ENCODE measurements around the gene MLLT1.

Gene MLLT1

DNA sequence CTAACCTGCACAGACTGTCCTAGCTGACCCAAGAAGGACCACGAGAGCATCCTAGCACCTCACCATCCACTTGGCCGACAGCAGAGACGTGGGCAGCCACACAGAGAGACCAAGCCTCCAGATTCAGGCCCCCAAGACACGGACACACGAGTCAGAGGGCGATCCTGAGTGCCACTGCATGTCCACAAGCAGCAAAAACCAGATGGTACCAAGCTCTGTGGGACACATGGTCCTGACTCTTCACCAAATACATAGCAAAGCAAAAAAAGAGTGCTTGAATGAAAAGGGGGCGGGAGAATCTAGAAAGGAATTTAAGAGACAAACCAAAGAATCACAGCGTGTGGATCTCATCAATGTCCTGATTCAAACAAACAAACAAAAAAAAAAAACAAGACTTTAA is 45.2 kb downstream of the MLLT1 start:
- no peak for DNase-seq (ENCODE audit: low read depth)

DNA sequence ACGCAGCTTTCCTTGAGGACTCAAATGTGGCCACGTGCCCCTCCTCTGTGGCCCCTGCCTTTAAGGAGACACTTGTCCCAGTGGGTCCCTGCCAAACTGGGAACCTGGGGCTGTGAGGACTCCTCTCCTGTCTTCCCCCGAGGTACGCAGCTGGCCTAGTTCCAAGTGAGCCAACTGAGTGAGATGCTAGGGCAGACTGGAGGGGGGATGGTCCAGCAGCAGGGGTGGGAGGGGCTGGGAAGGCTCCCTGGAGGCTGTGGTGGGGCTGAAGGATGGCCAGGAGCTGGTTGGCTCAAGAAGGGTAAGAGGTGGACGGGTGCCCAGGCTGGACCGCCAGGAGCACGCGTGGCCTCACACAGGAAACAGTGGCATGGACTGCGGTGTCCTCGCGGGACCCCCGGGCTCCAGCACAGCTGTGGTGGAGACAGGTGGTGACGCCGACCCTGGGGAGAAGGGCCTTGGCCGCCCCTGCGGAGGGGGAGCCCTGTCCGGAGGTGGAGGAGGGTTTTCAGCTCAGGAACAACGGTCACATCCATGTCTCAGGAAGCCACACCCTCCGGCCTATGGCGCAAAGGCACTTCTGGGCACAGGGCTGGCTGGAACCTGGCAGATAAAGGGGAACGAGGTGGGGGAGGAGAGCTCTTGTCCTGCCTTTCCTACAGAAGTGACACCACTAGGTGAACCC is 45.8 kb downstream of the MLLT1 start:
- no peak for DNase-seq (ENCODE audit: low read depth)

DNA sequence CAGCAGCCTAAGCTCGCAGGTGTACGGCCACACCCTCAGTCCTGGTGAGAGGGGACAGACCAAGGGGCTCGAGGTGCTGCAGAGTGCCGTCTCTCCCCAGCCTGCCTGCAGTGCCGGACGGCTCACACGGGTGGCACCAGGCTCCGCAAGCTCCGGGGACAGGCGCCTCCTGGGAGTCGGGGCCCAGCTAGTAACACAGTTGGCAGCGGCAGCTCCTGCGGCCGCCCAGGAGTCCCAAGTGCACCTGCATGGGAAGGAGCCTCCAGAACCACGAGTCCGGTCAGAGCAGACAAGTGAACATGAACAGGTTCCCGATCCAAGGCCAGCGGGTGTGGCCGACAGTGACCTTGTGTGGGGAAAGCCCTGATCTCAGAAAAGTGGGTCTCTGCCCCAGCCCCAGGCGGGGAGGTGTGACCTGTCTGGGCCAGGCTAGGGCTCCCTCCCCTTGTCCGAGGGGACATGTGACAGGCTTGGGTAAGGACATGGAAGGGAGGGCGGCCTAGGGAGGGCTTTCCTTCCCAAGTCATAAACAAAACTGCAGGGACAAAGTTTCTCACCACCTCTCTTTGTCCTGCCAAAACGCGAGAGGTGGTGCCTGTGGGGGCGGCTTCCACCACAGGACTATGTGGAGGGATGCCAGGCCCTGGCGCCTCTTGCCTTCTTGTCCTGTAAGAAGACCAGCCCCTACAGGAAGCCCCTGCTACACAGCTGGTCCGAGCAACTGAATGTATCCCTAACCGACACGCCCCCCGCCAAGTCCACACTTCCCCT is 46.5 kb downstream of the MLLT1 start:
- no peak for DNase-seq (ENCODE audit: low read depth)

DNA sequence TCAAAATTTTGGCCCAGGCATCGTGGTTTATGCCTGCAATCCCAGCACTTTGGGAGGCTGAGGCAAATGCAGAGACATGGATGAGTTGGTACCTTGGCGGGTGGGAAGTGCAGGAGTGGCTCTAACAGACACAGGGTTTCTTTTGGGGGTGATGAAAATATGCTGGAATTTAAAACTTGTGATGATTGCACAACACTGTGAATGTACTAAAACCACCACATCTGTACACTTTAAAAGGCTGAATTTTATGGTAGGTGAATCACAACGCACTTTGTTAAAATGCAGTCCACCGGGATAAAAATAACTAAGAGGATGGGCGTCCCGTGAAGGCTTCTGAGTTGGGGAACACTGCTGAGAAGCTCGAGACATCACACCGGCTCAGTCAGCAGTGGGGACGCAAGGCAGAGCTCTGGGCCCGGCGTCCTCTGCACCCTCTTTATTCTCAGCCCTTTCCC is 47.1 kb downstream of the MLLT1 start:
- no peak for DNase-seq (ENCODE audit: low read depth)

DNA sequence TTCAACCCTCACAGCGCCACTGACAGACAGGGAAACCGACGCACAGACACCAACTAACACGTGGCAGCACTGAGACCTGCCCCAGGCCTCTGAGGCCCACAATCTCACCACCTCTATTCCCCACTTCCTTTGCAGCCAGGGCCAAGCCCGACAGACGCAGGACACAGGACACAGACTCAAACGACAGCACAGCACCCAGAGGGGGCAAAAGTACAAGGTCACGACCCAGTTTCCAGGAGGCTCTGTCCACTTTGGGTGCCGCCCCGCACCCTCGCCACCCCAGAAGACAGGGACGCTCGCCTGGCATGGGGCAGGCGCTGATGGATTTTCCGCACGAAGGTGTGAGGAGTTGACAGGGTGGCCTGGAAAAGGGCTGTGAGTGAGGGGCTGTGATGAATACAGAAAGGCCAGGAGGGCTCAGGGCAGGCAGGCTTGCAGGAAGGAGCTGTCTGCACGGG is 48.8 kb downstream of the MLLT1 start:
- DNase-seq (ENCODE audit: low read depth) = no peak

DNA sequence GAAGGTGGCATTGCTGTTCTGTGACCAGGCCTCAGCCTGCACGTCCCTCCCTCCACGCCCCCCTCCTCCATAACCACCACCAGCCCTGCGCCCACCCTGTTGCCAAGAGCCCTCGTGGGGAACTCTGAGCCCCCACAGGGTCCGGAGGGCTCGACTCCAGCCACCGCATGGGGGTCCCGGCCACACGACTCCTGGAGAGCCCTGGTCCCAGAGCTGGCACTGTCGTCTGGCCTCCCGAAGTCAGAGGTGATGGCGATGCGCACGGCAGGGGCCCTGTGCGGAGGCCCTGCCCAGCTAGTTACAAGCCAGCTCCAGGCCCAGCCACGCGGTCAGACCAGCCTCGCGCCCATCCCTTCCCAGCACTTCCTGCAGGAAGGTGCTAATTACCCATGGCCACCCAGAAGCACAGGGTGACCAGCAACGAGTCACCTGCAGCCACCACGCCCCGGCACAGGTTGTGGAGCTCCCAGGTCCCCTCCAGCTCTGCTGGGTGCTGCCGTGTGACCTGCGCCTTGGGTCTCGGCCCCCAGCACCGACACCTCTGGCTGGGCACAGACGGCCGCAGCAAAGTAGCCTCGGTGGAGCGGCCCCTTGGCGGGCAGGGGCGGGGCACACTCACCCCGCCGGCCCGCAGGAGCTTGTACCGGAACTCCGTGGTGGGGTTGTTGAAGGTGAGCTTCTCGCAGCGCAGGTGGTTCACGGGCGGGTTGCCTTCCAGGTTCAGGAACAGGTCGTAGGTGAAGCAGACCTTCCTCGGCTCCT is 49.6 kb downstream of the MLLT1 start:
- no peak for DNase-seq (ENCODE audit: low read depth)

DNA sequence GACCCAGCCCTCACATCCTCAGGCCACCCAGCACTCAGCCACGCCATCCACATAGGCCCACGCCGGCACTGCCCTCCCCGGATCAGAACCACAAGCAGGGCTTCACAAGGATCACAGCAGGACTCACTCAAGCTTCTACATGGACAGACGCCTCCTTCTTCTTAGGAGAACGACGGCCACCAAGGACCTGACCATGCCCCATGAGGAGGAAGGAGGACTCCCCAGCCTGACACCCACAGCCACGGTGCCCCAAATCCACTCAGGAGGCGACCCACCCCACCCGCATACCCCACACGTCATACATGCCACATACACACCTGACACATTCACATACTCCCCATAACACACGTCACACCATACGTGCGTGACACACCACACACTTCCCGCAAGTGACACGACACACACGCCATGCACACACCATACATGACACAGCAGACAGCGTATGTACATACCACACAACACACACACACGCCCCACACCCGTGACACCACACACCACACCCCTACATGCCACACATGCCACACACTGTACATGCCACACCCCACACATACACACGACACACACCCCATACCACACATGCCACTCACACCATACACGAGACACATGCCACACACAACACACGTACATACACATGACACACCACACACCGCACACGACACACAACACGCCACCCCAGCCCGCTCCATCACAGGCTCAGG is 50.4 kb downstream of the MLLT1 start:
- DNase-seq (ENCODE audit: low read depth) = no peak

DNA sequence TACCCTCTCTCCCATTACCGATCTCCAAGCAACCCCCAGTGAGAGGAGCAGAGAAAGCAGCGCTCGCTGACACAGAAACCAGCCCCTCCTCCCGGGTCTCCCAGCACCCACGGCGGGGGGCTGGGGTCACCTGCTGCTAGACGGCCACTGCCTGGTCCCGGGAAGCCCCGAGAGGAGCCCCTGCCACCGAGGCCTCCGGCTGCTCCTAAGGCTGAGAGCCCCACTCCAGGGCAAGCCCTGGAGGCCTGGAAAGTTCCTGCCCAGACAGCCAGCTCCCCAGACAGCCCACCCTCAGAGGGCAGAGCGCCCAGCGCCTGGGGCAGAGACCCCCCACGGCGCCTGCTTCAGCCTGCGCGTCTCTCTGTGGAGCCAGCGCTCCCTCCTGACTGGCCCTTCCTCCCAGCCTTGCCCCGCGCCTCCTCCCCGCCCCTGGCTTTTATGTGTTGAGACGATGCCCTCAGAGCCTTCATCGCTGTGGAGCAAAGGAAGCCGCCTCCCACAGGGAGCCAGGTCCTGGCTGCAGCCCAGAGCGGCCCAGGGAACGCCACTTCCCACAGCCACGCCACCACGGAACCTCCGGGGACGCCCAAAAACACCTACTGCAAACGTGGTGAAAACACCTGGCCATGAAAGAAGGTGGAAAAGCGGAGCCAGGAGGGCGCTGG is 51.1 kb downstream of the MLLT1 start:
- no peak for DNase-seq (ENCODE audit: low read depth)

DNA sequence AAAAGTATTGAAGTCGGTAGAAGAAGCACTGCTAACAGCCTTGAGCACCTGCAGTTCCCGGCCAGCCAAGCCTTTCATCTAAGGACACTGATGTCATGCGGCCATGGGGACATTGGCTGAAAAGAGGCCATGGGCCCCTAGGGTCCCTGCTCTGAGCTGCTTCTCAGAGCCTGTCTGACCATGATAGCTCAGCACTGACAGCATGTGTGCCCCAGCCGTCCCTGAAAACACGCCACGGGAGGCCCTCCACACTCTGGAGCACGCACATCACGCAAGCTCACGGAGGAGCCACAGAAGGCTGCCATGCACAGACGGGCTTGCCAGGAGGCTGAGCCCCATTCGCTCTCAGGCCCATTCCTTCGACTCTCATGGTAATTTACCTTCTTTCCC is 51.8 kb downstream of the MLLT1 start:
- no peak for DNase-seq (ENCODE audit: low read depth)

DNA sequence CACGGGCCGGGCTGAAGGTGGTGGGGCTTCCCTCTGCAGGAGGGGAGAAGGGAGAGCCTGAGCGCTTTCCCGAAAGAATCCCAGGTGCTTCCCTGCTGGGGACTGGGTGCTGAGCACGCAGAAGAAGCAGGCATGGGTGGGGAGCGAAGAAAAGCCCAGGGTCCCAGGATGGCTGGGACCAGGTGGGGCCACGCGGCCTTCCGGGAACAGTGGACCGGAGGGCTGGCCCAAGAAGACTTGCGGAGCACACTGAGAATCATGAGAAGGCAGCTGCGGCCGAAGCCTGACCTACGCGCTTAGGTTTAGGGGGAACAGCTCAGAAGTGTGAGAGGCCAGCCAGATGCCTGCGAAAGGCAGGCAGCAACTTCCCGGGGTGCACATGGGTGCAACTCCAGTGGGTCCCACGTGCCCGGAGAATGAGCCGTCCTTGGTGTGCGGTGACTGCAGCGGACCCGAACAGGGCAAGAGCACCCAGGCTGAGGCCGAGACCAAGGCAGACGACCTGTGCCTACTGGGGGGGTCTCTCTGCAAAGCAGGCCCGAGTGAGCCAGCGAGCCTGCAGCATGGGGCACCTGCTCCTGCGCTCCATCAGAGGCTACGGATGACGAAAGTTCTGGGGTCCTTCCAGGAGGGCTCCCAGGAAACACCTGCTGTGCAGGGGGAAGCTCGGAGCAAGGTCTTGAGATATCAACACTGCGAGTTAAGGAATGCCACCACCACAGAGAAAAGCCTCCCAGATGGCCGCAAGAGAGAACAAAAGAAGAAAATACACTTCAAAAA is 52.4 kb downstream of the MLLT1 start:
- no peak for DNase-seq (ENCODE audit: low read depth)

DNA sequence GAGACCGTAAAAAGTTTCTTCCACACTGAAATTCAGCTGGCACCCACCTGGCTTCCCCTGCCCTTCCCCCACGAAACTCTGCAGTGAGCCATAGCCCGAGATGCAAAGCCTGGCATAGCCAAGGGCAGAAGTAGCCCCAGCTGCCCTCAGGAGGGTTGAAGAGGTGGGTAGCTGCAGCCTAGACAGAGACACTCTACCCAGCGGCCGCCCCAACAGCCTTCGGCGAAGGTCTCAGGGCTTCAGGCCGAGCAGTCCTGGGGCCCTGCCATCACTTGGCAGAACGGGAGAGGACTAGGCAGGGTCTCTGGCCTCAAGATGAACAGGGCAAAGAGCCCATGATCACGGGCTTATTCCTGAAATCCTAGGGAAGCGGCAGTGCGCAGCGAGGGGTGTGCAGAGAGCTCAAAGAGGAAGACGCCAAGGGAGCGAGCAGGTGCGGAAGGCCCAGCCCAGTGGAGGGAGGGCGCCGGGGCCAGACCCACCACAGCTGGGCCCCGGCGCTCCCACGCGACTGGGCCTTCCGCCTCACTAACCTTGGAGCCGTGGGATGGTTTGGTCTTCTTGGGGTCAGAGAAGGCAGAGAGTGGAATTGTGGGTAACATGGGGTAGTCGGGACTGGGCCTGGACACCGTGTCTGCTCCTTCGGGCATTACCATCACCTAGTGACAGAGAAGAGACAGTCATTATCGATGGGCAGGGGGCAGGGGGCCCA is 53.2 kb downstream of the MLLT1 start:
- DNase-seq (ENCODE audit: low read depth) = no peak

DNA sequence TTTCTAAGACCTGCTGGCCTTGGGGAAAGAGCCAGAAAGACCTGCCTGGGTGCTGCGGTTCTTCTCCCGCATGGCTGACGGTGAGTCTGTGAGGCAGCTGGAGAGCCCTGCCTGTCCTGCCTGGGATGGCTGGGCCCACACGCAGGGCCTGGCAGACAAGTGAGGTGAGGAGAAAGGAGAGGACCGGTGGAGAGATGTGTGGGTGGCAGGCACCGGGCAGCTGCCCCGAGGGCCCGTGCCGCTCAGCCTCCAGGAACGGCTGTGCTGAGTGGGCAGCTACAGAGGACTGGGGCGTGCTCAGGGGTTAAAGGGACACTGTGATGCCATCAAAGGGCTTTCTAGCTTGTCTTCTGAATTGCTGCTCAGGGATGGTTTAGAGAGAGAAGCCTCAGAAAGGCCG is 53.8 kb downstream of the MLLT1 start:
- no peak for DNase-seq (ENCODE audit: low read depth)

DNA sequence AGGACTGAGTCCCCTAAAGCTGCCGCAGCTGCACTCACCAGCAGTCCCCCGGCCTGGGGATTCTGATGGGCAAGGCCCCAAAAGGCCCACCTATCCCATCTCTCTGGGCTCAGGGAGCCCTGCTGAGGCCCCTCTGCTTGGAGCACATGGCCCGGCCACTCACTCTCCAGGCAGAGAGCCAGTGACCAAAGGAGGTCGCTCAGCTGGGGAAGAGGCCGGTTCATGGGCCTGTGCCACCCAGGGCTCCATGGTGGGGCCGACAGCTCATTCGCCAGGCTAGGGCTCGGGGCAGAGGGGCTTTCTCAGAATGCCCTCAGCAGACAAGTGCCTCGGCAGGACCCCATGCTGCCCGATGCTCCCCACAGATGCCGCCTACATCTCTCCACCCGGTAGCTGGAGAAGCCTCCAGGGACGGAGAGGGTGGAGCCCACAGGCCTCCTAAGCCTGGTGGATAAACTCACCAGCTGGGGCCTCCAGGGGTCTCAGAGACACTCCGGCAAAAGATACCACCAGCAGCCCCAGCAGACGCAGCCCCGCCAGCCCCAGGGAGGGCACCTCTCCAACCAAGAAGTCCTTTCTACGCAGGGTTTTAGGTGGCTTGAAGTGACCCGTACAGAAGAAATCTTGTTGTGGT is 54.4 kb downstream of the MLLT1 start:
- no peak for DNase-seq (ENCODE audit: low read depth)

DNA sequence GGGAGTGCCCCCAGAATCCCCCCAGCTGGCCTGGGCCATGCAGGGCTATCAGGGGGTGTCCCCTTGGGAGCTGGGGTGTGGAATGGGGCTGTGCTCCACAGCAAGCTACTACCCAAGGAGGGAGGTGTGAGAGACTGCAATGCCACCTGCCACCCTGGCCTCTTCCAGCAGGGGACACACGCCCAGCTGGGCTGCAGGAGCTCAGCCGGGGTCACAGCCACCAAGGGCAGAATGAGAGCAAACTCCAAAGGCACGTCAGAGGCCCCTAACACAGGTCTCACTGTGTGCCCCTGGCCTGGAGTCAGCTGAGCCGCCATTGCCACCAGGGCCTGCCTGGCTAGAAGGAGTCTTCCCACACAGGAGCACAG is 55.5 kb downstream of the MLLT1 start:
- no peak for DNase-seq (ENCODE audit: low read depth)

DNA sequence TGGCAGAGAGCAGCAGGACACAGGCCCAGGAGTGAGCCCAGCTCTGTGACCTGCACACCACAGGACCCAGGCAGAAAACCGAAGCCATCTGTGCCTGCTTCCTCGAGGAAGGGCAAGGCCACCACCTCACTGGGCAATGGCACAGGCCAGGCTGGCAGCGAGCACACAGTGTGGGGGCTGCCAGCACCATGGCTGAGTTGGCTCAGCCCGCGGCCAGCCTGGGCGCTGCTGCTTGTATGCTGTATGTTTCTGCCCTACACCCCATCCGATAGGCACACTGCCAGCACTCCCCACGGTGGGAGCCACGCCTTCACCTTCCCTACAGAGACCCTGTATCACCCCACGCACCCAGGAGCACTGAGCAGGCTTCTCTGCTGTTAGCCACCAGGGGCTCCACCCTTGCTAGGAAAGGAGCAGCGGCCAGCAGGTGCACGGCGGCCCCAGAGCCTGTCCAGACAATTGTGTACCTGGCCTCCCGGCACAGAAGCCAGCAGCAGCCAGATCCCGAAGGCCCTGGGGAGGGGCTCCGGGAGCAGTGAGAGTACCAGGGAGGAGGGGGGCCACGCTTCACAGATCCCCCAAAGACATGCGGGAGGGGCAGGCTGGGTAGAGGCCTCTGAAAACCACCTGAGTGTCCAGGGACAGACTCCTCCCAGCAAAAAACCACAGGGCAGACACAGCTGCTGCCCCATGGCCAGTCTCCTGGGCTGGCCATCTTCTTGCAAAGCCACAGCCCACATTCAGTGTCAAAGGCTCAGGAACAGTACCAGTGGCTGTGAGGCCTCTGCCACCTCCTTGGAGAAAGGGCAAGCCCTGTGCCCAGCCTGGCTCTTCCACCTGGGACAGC is 56.1 kb downstream of the MLLT1 start:
- DNase-seq (ENCODE audit: low read depth) = no peak

DNA sequence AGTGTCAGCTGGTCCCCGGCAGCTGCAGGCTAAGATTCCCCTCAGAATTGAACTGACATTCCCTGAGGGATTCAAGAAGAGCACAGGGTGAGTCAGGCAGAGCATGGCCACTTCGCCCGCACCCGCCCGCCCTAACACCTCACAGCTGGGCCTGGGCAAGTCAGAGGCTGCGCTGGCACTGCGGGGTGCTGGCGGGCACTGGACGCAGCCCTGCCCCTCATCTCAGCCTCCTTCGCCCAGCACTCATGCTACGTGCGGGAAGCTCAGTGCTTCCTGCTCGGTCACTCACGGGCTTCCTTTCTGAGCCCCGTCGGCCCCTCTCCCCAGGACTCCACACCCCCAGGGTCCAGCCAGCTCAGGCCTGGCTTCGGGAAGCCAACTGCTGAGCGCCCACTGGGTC is 56.9 kb downstream of the MLLT1 start:
- no peak for DNase-seq (ENCODE audit: low read depth)

DNA sequence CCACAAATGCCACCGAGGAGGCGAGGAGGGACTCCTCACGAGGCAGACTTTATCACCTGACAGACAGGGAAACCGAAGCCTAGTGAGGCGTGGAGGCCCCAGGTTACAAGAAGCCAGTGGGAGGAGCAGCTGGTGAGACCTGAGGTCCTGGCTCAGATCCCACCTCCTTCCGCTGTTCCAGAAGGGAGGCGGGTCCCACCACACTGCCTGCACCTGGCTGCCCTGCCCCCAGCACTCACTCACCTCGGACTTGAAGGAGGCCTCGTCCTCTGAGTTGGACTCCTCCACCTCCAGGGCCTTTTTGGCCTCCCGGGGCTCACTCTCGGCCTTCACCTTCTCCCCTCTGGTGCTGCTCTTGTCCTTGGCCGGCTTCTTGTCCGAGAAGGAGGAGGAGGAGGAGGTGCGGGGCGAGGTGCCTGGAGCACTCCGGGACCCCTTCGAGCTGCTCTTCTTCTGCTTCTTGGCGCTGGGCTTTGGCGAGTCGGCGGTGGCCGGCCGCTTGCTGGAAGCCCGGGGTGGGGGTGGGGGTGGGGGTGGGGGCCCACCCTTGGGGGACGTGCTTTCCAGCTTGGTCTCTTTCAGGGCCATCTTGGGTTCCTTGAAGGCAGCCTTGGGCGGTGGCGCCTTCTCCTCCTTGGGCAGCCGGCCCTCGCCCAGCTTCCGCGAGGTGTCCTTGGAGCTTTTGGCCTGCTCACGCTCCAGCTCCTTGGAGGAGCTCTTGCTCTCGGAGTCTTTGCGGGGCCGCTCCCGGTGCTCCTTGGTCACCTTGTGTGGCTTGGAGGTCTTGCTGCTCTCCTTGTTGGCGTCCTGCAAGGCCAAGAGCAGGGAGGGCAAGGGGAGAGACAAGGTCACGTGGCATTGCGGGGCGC is 57.7 kb downstream of the MLLT1 start:
- no peak for DNase-seq (ENCODE audit: low read depth)

Data from stimulated activated CD8-positive, alpha-beta memory T cell treated with anti-CD3 and anti-CD28 coated beads, Interleukin-15, amount 100 ng/mL, for 1 hour (primary cell).